DMS79 (cell line): ENCODE measurements around the gene KCNMB3.
"Not testable (repeated sequence)": the region's sequence is repeated elsewhere in the genome, so short reads cannot be mapped to it uniquely, and the experiment has no call there.

Source experiments
- DNase-seq: peaks from one replicate; lab custom pipeline; 2025; lab: John Stamatoyannopoulos, UW

KCNMB3 gene, protein sequence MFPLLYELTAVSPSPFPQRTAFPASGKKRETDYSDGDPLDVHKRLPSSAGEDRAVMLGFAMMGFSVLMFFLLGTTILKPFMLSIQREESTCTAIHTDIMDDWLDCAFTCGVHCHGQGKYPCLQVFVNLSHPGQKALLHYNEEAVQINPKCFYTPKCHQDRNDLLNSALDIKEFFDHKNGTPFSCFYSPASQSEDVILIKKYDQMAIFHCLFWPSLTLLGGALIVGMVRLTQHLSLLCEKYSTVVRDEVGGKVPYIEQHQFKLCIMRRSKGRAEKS

DNA sequence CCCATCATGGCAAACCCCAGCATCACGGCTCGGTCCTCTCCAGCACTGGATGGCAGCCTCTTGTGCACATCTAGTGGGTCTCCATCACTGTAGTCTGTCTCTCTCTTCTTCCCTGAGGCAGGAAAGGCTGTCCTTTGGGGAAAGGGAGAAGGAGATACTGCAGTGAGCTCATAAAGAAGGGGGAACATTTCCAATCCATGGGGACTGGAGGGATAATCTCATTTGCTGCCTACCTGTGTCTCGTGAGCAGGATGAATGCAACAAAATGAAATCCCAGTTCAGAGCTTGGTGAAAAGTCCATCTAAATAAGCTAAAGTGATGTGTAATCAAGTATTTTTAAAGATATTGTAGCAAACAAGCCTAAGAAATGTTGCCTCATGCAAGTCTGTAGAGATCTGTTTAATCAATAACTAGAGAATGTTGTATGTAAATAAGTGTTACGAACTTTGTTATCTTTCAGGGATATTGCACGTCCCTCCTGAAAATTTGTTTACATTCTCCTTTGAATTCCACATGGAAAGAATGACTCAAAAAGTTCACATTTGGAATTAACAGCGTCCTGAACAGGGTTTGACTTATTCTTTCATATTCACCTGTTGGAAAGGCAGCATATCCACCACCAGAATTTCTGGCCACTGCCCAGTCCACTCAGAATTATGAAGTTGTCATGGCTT is at the start of gene KCNMB3:
Gene KCNMB3 (minus strand): TSS at position 312 of the 674 bp plus-strand sequence. CDS start 124 bp downstream, at position 188.
- DNase-seq, result no peak

DNA sequence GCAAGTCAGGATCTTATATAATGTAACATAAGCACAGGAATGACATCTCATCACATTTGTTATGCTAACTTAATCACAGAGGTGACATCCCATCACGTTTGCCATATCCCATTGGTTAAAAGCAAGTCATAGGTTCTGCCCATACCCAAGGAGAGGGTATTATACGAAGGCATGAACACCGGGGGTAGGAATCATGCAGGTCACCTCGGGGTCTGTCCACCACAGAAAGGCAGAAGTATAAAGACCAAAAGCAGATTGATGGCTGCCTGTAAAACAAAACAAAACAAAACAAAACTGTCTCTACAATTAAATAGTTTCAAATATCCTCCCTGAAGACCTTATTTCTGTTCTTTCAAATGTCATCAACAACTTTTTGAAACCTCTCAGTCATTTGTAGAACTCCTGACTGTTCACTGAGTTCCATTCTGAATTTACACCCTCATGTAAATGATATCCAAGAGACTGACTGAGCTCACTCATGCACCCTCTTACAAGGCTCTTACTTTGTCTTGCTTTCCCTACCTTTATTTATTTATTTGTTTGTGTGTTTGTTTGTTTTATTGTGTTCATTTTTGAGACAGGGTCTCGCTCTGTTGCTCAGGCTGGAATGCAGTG is 49.2 kb upstream of the KCNMB3 start:
- DNase-seq, result no peak

DNA sequence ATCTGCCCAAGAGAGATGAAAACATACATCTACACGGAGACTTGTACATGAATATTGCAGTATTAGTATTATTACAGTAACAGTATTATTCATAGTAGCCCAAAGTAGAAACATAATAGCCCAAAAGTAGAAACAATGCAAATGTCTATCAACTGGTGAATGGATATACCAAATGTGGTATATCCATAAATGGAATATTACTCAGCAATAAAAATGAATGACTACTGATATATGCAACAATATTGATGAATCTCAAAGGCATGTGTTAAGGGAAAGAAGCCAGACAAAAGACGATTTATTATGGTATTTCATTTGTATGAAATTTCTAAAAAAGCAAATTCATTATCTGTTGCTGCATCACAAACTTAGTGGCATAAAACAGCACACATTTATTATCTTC is 48.4 kb upstream of the KCNMB3 start:
- no peak for DNase-seq

DNA sequence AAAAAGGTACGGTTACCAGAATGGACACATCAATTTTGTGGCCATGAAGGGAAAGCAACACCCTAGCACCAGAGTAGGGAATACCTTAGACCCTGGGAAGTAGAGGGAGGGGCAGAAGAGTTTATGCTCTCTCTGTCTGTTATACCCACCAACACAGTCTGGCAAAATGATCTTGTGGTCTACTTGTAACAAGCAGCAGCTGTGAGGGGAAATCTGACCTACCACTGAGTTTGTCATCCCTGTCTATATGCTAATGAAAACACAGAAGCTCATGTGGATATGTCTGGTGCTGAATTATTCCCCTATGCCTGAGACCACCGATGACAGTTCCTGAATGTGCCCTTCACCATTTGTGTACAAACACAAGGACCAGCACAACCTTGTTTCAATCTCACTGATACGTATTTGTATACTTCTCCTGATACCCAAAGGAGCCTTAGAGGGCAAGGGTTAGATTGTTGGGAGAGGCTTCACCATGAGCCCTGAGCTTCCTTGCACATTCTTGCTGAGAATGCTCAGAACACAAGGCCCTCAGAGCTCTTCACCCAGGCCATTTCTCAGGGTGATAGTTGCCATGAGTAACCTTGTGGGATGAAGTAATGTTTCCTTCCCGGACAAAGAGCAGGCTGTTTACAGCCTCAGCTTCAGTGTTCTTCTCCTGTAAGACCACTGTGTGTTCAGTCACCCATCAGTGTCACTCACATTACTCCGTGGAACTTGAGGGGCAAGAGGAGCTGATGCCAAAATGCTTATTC is 47.2 kb upstream of the KCNMB3 start:
- no peak for DNase-seq

DNA sequence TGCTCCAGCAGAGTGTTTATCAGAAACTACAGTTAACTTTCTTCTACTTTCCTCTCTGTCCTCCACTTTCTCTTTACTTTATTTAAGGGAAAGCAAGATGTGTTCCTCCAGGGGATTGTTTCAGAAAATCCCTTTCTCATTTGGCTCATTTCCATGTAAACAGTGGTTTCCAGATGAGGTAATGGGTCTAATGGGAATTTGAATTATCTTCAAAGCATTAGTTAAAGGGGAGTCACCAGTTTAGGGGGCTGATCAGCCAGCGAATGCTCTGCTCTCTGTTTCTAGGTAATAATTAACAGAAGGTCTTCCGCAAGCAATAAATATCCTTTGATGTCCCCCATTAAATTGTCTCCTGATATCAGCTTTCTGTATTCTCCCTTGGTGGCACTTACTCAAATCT is 41.5 kb upstream of the KCNMB3 start:
- no peak for DNase-seq

DNA sequence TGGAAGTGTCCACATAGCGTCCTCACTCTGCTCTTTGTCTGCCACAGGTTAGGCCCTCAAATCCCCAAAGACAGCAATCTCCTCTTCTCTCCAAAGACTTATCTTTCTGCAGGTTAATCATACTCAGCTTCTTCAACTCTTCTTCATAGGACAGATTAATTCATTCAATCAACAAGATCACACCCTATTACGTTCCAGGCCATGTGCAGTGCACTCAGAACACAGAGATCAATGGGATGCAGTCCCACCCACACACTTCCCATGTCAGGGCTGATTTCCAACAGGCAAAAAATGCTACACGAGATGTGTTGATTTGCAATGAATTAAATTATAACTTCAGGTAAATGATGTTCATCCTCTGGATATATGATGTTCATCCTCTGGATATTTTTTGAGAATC is 38.4 kb upstream of the KCNMB3 start:
- DNase-seq, result no peak

DNA sequence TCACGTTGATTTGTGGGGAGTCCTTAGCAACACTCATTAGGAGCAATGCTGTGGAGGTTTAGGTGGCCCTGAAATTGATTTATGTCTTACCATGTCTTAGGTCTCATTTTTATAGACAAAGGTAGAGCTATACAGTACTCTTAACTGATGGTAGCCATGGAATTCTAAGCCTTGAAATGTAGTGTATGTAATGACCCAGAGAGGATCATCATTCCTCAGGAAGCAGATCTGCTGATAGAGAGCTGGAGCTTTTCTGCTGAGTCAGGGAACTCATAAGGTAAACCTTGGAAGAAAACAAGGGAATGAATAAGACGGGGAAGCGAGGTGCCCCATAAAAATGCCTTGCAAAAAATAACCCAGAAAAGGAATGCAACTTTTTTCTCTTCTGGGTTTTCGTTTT is 37.9 kb upstream of the KCNMB3 start:
- DNase-seq, result no peak

DNA sequence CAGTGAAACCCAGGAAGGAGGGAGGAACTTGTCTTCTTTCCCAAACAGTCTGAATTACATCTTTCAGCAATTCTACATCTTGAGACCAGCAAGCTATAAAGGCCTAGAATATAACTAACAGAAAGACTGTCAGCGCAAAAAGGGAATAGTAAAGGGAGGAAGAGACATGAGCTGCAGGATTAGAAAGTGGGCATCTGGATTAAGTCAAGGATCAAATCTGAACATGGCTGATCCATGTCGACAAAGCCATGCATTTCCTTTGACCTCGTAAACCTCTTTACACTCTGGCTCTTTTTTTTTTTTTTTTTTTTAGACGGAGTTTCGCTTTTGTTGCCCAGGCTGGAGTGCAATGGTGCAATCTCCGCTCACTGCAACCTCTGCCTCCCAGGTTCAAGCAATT is 35.4 kb upstream of the KCNMB3 start:
- no peak for DNase-seq

DNA sequence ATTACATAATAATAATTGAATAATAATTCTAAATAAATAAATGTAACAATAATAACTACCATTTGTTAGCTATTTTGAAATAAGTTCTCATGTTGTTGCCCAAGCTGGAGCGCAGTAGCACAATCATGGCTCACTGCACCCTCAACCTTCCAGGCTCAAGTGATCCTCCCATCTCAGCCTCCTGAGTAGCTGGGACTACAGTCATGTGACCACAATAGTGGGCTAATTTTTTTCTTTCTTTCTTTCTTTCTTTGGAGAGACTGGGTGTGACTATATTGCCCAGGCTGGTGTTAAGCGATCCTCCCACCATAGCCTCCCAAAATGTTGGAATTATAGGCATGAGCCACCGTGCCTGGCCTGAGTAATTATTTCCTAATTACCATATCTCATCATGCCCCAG is 30.9 kb upstream of the KCNMB3 start:
- no peak for DNase-seq

DNA sequence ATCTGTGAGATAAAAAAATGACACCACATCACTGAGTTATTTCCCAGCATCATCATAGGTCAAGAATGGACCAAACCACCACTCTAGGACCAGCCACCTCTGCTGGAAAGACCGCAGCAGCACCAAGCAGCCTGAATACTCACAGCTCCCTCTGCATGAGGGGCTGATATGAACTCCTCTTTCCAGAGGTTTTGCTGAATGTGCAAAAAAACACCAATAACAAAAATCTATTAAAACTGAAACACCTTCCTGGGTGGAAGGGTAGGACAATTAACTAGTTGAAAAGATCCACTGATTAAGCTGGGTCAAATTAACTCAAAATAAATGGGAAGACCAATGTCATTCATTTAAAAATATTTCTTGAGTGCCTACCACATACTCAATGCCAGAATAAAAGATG is 28.9 kb upstream of the KCNMB3 start:
- no peak for DNase-seq

DNA sequence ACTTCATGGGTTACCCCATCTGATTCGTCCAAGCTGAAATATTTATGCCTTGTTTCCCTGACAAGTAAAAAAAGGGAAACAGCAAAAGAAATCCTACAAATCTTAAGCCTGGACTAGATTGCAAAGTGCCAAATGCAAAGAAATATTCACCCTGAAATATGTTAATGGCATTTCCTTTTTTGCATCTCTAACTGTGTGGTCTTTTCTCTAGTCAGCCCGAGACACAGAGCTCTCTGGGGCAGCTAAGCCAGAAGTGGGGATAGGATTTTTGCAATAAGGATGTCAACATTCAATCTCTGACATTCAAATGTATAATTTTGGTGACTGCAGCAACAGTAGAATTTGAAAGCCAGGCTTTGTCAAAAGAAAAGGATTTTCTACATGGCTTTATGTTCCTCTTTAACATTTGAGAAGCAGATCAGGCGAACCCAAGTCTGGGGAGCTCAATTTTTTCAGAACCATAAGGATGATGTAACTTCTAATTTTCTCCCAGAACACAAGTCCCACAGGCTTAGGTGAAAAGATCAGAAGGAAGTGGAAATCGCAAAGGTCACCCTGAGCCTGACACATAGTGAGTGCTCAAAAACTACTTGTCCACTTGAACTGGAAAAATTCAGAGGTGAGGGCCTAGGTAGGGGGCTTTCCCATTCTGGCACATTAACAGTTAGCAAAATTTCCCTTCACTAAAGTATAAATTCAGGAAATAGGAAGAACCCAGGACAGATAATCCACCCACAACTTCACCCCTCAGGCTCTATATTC is 28.2 kb upstream of the KCNMB3 start:
- no peak for DNase-seq

DNA sequence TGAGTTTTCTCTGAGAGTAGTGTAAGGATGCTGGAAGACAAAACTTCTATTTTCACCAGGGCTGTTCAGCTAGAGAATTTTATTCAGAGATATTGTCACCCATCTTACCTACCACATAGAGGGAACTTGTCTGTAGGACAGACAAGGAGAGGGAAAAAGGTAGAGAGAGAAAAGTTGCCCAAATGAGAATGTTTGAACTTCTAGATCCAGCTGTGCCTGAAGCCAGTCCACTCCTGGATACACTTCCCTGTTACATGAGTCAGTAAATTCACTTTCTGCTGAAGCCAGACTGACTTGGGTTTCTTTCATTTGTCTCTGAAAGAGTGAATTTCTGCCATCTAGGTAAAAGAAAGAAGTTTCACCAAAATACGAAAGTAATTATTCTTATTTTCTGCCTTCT is 27.2 kb upstream of the KCNMB3 start:
- DNase-seq, result no peak

DNA sequence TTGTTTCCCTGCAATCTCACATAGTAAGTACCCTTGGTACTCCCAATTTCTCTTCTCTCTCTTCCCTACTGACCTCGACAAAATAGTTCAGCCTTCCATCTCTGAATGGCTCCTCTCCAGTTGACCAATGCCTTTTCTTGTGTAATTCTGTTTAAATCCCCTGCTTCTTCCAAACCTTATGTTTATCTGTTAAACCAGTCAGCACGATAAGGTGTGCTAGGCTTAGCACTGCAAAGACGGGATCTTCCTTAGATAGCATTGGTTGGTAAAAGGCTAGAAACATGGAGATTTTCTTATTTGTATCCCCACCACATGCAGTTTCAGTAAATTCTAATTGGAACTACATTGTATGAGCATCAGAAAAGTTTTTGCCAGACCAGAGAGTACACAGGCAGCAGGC is 25.8 kb upstream of the KCNMB3 start:
- no peak for DNase-seq

DNA sequence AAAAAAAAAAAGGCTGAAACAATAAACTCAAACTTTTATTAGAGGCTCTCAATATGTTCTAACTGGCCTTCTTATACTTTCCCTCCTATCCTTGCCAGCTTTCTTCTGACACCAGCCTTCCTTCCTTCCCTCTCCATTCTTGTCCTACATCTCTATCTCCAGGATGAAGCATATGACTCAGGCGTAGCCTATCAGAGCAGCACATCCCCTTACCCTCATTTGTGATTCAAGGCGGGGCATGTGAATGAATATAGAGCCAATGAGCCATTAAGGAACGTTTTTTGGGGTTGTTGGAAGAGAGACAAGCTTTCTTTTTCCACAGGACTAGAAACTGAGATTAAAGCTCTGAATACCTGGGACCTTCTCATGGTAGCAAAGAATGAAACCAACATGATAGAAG is 25.1 kb upstream of the KCNMB3 start:
- no peak for DNase-seq

DNA sequence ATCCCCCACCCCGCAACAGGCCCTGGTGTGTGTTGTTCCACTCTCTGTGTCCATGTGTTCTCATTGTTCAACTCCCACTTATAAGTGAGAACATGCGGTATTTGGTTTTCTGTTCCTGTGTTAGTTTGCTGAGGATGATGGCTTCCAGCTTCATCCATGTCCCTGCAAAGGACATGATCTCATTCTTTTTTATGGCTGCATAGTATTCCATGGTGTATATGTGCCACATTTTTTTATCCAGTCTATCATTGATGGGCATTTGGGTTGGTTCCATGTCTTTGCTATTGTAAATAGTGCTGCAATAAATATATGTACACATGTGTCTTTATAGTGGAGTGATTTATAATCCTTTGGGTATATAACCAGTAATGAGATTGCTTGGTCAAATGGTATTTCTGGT is 23.5 kb upstream of the KCNMB3 start:
- DNase-seq, result not testable (repeated sequence)

DNA sequence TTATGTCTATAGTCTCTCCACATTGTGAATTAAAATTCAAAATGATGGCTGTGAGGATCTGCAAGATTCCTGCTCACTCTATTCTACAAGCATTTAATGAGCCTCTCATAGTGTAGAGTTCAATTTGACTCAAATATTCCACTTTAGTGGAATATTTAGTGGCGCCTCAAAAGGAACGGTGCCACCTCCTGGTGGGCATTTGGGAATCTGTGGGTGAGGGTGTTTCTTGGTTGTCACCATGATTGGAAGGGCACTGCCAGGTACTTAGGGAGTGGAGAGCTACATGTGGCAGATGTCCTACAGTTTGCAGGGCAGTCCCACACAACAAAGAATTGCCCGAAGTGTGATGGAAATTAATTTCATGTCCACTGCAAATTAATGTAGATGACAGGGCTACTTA is 21.5 kb upstream of the KCNMB3 start:
- DNase-seq, result no peak

DNA sequence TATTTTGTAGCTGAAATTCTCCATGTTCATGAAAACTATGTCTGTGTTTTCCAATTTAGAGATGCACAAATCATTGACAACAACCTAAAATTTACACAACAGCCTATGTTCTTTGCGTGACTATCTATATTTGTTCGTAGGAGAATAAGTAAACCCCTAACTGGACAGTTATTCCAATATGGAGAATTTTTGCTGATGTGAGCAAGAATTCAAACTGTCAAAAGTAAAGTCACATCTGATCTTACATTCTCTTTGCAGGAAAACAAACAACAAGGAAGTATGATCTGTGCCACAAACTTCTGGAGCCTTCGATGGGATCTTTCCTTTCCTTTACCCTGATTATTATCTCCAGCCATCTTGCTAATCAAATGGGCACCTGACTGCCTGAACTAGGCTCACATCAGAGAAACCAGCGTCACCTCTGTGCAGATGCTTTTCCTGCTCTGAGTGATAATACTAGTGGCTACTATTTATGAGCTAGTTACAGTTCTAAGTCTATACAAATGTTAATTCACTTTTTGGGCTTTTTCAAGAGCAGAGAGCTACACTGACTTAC is 18.3 kb upstream of the KCNMB3 start:
- DNase-seq, result no peak

DNA sequence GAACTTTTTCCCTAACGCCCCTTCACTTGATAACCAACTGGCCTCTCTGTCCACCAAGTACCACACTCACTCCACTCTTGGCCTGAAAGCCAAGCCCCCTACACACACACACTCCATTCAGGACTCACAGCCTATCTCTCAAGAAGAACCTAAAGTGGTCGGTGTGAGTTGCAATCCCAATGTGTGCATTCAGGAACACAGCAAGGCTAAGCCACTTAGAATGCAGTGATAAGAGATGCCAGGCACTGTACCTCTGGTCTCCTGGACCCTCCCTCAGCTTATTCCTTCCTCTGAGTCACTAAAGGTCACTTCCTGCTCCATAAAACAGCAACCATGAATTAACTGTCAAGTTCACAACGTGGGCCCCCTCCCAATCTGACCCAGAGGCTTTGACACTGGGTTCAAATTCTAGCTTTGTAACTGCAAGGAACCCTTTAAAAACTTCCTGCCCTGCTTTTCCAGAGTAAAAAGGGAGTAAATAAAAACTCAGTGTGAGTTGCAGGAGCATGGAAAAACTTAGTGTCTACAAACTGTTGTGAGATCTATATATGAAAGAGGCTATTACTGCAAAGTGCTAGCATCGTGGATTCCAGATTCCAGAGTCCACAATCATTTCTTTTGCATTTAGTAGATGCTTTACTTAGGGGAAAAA is 17.6 kb upstream of the KCNMB3 start:
- DNase-seq, result no peak

DNA sequence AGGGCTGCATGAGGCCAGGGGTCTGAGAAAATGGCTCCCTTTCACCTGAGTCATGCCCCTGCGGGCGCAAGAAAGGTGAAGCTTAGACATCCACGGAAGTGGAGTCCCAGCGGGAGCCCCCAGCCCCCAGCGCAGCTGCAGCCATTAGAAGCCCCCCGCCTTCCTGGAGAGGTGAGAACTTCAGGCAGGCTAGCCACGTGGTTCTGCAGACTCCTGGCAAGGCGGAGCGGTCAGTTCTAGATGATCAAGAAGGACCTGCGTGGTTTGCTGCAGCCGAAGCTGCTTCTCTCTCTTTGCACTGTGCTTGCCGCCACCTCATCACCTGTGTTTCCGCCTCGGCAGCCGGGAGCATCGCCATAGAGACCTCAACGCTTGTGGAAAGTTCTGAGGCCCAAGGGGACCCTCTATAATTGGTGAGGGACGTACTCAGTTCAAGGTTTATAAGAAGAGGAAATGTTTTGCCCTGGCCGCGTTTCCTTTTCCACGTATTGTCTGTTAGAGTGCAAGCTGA is 15.8 kb upstream of the KCNMB3 start:
- DNase-seq, result no peak

DNA sequence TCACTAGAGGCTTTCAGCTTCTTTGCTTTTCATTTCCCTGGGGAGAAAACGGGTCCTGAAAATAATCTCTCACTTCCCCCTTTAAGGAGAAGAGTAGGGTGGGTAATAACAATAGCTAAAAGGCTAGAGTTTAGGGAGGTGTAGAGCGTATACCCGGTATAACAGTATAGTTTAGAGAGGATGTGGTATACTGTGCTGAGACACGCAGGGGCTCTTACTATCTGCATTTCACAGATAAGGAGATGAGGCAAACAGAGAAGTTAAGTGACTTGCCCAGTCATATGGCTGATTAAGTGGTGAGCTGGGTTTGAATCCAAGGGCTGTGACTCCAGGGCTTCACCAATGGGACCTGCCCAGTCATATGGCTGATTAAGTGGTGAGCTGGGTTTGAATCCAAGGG is 15.0 kb upstream of the KCNMB3 start:
- DNase-seq, result no peak

DNA sequence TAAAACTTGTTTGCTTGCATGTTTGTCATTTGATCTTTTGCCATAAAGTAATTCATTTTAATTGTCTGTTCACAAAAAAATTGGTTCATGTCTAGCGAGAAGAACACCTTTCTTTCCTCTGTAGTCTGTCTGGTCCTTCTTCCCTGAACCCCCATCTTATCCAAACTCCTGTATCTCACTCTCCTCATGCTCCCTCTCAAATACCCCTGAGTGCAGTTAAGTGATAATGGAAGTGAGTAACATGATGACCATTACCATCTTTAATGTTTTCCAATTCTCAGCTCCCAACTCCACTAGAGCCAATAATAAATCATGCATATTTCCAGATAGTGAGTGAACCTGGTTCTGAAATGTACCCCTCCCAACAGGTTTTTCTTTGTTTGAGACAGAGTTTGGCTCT is 14.2 kb upstream of the KCNMB3 start:
- DNase-seq, result no peak
